ENCODE data around the gene CNTNAP5. TPM values are rescaled to one million over a fixed set of nuclear protein-coding genes. Genes with fewer than 3 reads are reported as not detected.

CNTNAP5 gene
- total RNA-seq (2022; extraction: Qiagen RNA extraction; ENCODE audit: low read depth) = not detected in 5 replicates

DNA sequence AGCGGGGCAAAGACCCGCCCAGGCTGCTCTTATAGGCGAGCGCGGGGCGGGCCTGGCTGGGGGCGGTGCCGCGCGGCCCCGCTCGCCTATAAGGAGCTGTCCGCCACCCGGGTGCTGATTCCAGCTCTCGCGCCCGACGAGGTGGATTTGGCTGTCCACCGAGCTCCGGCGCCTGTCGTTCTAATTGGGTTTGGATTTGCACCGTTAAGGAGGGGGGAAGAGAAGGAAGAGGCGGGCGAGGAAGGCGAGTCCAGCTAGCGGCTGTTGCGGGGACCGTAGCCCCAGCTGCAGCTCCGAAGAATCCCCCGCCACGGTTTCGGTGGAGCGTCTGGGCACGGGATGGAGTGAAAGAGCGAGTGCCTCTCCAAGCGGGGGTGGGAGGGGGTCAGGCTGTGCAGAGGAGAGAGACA is at the start of gene CNTNAP5:
Gene CNTNAP5, plus strand, starts transcription at position 117 of the 410 bp plus-strand sequence. CDS start 364 bp downstream, outside the sequence.

All from A549 treated with ZK216348 at 1 μM for 4 hours (cell line).